ENCODE measurements around the gene MCRIP1. TPM values are rescaled to one million over a fixed set of nuclear protein-coding genes. Genes with fewer than 3 reads are reported as not detected.

MCRIP1 gene
- total and polyA plus RNA-seq, 2 experiments from 2014 or later: 66.1 to 118 TPM

GRCh38 chr17:81837641-81838040 lies 4.5 kb upstream of the MCRIP1 start:
- H3K36me3 ChIP-seq (replicated peaks; ENCODE audit: insufficient read depth, low read depth): no peaks in the 10 kb centered on the region
- H3K9me3 ChIP-seq (ENCODE audit: low read depth): no peaks in the 10 kb centered on the region
- WGBS (ENCODE audit: low lambda C conversion rate, missing lambda C conversion rate): 89% methylated on average over 9 of the region's 9 CpGs
- H3K27me3 ChIP-seq: no peaks in the 10 kb centered on the region
- H2AFZ ChIP-seq: no peak overlapping the region
- DNase-seq (ENCODE audit: low spot score): no peak
- peaks cover 6% of the 10 kb centered on the region for H3K79me2 ChIP-seq
- H3K4me2 ChIP-seq: no peak overlapping the region
- H3K9me2 ChIP-seq (replicated peaks; ENCODE audit: insufficient read depth): no peaks in the 10 kb centered on the region
- peaks cover 10% of the 10 kb centered on the region for H3K4me1 ChIP-seq (ENCODE audit: insufficient read depth)
- TF ChIP-seq CTCF (IDR thresholded peaks at IDR 0.05; ENCODE audit: poor library complexity) (no peak), EZH2 (IDR thresholded peaks at IDR 0.05; ENCODE audit: borderline replicate concordance) (no peak), EZH2phosphoT487 (IDR thresholded peaks at IDR 0.05; ENCODE audit: low read depth, severe bottlenecking, unreplicated experiment) (no peak)
- H3K27ac ChIP-seq: no peak overlapping the region
- H4K20me1 ChIP-seq (ENCODE audit: insufficient read depth, poor library complexity, severe bottlenecking): no peaks in the 10 kb centered on the region
- H3K4me3 ChIP-seq: no peak overlapping the region

DNA sequence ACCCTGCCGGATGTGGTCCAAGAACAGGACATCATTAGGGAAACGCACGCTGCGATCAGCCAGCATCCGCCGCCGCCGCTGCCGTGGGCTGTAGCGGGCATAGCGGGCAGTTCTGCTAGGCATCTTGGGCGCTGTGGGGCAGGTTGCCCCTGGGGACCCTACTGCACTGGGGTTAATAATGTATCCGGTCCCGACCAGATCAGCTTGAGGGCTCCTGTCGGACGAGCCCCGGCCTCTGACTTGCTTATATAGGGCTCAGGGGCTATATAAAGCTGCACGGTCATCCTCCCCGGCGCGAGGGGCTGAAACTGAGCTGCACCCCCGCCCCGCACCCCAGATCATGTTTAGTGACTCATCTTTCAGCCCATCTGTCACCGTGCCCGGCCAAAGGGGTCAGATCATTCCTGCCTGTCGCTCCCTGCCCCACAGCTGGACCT lies 1.8 kb upstream of the MCRIP1 start, which contains the start of gene PPP1R27:
PPP1R27 (minus strand) TSS at position 220 of the 437 bp plus-strand sequence; CDS start at position 123, 97 bp downstream.
- Histone ChIP-seq H3K4me3 (peak within 1 kb of the TSS; percentile 50), H3K4me2 (peak within 1 kb of the TSS; percentile 97), H3K27me3 (no peaks in the 10 kb centered on the region), H3K36me3 (replicated peaks; ENCODE audit: insufficient read depth, low read depth) (no peaks in the 10 kb centered on the region), H3K27ac (peak within 1 kb of the TSS; percentile 96), H2AFZ (peak within 1 kb of the TSS; percentile 32), H3K79me2 (peaks cover 32% of the 10 kb centered on the region), H3K9me2 (replicated peaks; ENCODE audit: insufficient read depth) (no peaks in the 10 kb centered on the region), H3K9me3 (ENCODE audit: low read depth) (no peaks in the 10 kb centered on the region), H3K4me1 (ENCODE audit: insufficient read depth) (peaks cover 21% of the 10 kb centered on the region), H4K20me1 (ENCODE audit: insufficient read depth, poor library complexity, severe bottlenecking) (no peaks in the 10 kb centered on the region)
- TF ChIP-seq EZH2 (IDR thresholded peaks at IDR 0.05; ENCODE audit: borderline replicate concordance) (no peak), EZH2phosphoT487 (IDR thresholded peaks at IDR 0.05; ENCODE audit: low read depth, severe bottlenecking, unreplicated experiment) (no peak), CTCF (IDR thresholded peaks at IDR 0.05; ENCODE audit: poor library complexity) (no peak)
- no peak for DNase-seq (ENCODE audit: low spot score)
- 98% methylated on average over 20 of the region's 26 CpGs for WGBS (ENCODE audit: low lambda C conversion rate, missing lambda C conversion rate)

DNA sequence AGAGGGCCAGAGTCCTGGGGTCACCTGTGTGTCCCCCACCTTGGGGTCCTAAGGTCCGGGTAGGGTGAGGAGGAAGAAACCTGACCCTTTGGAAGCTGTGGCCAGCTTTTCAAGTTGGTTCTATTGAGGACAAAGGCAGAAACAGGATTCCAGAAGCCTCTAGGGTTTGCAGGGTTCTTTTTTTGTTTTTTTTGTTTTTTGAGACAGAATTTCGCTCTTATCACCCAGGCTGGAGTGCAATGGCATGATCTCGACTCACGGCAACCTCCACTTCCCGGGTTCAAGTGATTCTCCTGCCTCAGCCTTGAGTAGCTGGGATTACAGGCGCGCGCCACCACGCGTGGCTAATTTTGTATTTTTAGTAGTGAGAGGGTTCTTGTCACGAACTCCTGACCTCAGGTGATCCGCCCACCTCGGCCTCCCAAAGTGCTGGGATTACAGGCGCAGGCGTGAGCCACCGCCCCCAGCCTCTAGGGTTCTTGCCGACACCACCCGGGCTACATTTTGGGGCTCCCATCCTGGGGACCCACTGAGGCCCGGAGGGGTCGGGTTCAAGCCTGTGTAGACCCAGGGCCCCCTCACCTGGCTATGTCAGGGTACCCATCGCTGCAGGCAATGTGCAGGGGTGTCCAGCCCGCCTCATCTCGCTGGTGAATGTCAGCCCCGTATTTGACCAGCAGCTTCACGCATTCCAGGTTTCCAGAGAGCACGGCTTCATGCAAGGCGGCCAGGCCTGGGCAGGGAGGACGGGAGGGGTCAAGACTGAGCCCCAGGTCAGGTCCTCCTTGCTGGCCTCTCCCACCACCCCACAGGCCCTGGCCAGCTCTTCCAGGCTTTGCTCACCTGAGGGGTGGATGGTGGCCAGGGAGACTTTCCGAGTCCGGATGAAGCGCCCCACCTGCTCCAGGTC lies 1.1 kb upstream of the MCRIP1 start:
- H4K20me1 ChIP-seq (ENCODE audit: insufficient read depth, poor library complexity, severe bottlenecking): no peaks in the 10 kb centered on the region
- peak overlapping the region; percentile 97 for H3K4me2 ChIP-seq
- peak overlapping the region; percentile 32 for H2AFZ ChIP-seq
- TF ChIP-seq EZH2phosphoT487 (IDR thresholded peaks at IDR 0.05; ENCODE audit: low read depth, severe bottlenecking, unreplicated experiment): no peak
- H3K79me2 ChIP-seq: peaks cover 38% of the 10 kb centered on the region
- WGBS (ENCODE audit: low lambda C conversion rate, missing lambda C conversion rate): 86% methylated on average over 30 of the region's 31 CpGs
- H3K9me3 ChIP-seq (ENCODE audit: low read depth): no peaks in the 10 kb centered on the region
- no peaks in the 10 kb centered on the region for H3K9me2 ChIP-seq (replicated peaks; ENCODE audit: insufficient read depth)
- H3K4me3 ChIP-seq: peak overlapping the region; percentile 50
- peaks cover 21% of the 10 kb centered on the region for H3K4me1 ChIP-seq (ENCODE audit: insufficient read depth)
- no peak for DNase-seq (ENCODE audit: low spot score)
- H3K27ac ChIP-seq: peak overlapping the region; percentile 96
- no peaks in the 10 kb centered on the region for H3K27me3 ChIP-seq
- H3K36me3 ChIP-seq (replicated peaks; ENCODE audit: insufficient read depth, low read depth): no peaks in the 10 kb centered on the region

DNA sequence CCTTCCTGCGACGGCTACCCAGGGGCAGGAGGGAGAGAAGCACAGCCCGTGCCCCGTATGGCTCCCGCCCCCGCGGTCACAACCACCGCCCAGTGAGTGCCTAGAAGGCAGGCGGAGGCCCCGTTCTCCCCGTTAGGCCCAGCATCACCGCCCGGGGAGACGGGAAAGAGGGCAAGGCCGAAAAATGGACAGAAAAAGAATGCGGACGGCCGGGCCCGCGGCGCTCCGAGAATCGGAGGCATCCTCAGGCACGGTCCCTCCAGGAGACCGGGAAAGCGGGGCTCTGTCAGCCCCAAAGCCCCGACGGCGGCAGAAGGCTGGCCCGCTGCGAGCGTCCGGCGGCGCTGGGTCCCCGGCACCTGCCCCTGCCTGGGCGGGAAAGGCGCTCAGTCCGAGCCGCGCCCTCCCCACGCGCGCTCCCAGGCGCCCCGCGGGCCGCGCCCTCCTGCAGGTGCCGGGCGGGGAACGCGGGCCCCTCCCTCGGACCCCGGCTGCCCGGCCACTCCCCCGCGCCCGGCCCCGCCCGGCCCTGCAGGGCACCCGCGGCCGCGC lies 407 bp downstream of the MCRIP1 start:
- H3K4me1 ChIP-seq (ENCODE audit: insufficient read depth): peaks cover 21% of the 10 kb centered on the region
- peak overlapping the region; percentile 91 for H3K27ac ChIP-seq
- peak overlapping the region; percentile 88 for H3K4me2 ChIP-seq
- no peaks in the 10 kb centered on the region for H3K27me3 ChIP-seq
- no peaks in the 10 kb centered on the region for H3K9me2 ChIP-seq (replicated peaks; ENCODE audit: insufficient read depth)
- no peaks in the 10 kb centered on the region for H3K9me3 ChIP-seq (ENCODE audit: low read depth)
- TF ChIP-seq EZH2 (IDR thresholded peaks at IDR 0.05; ENCODE audit: borderline replicate concordance) (no peak), CTCF (IDR thresholded peaks at IDR 0.05; ENCODE audit: poor library complexity) (no peak), EZH2phosphoT487 (IDR thresholded peaks at IDR 0.05; ENCODE audit: low read depth, severe bottlenecking, unreplicated experiment) (no peak)
- peak overlapping the region; percentile 40 for H2AFZ ChIP-seq
- WGBS (ENCODE audit: low lambda C conversion rate, missing lambda C conversion rate): 2% methylated on average over 23 of the region's 65 CpGs
- peak overlapping the region; percentile 98 for H3K4me3 ChIP-seq
- DNase-seq (ENCODE audit: low spot score): peak; percentile 55
- no peaks in the 10 kb centered on the region for H4K20me1 ChIP-seq (ENCODE audit: insufficient read depth, poor library complexity, severe bottlenecking)
- H3K36me3 ChIP-seq (replicated peaks; ENCODE audit: insufficient read depth, low read depth): no peaks in the 10 kb centered on the region
- H3K79me2 ChIP-seq: peaks cover 52% of the 10 kb centered on the region
